Mesothelial cell of epicardium (in vitro differentiated cells): ENCODE measurements around the gene KCNK6. TPM values are rescaled to one million over a fixed set of nuclear protein-coding genes. Genes with fewer than 3 reads are reported as not detected.

ENCODE experiments used
- DNase-seq, 2 experiments: peaks; one replicate each; pipeline ENCODE4 v3.0.0; 2021; ENCODE audit warnings: low spot score in 2 of 2; ENCODE audit not compliant: unreplicated experiment in 2 of 2
- H3K27ac Mint-ChIP-seq: 2 replicates; pipeline ENCODE4 v1.8.0; 2021; ENCODE audit warnings: mixed read lengths
- H3K27me3 Mint-ChIP-seq: 2 replicates; pipeline ENCODE4 v1.8.0; 2021; ENCODE audit warnings: low read depth, mixed read lengths
- H3K36me3 Mint-ChIP-seq: 2 replicates; pipeline ENCODE4 v1.8.0; 2021; ENCODE audit warnings: mixed read lengths
- H3K4me1 Mint-ChIP-seq: 2 replicates; pipeline ENCODE4 v1.8.0; 2021; ENCODE audit warnings: mixed read lengths
- H3K4me3 Mint-ChIP-seq: 2 replicates; pipeline ENCODE4 v1.8.0; 2021; ENCODE audit warnings: mild to moderate bottlenecking, moderate library complexity, mixed read lengths
- H3K9me3 Mint-ChIP-seq: 2 replicates; pipeline ENCODE4 v1.8.0; 2021; ENCODE audit warnings: mixed read lengths
- CTCF ChIP-seq: fragments of 200-600 bp; sonication (generic); IDR thresholded peaks from one replicate; pipeline ENCODE4 v1.5.0; 2021; ENCODE audit warnings: antibody characterized with exemption; ENCODE audit not compliant: unreplicated experiment
- total RNA-seq: library from RNA; stranded (reverse); gene quantifications from 3 replicates; pipeline ENCODE4 v1.2.1, GENCODE V29; 2021

The KCNK6 gene
- total RNA-seq, 1 donor from 2014 or later: 2.9 TPM

- Mint-ChIP-seq H3K27ac (no peak within 1 kb of the TSS), H3K27me3 (no peaks in the 10 kb centered on the region), H3K9me3 (no peaks in the 10 kb centered on the region), H3K4me1 (peaks cover 15% of the 10 kb centered on the region), H3K4me3 (peak within 1 kb of the TSS; percentile 41), H3K36me3 (peaks cover 3% of the 10 kb centered on the region)
- no peak for DNase-seq
- no peak for TF ChIP-seq CTCF
Measured at GRCh38 chr19:38303517-38304351, 15.9 kb upstream of the KCNK6 start, which contains the start of gene C19orf33. C19orf33 (plus strand) TSS chr19:38304251; CDS start chr19:38304262, 11 bp downstream.

- DNase-seq: no peak
Measured at GRCh38 chr19:38304352-38304865, 15.2 kb upstream of the KCNK6 start.

GRCh38 chr19:38304866-38305429, 14.7 kb upstream of the KCNK6 start:
- H3K9me3 Mint-ChIP-seq: no peaks in the 10 kb centered on the region
- H3K4me1 Mint-ChIP-seq: peaks cover 11% of the 10 kb centered on the region
- H3K36me3 Mint-ChIP-seq: peaks cover 3% of the 10 kb centered on the region
- peak overlapping the region; percentile 41 for H3K4me3 Mint-ChIP-seq
- no peak for TF ChIP-seq CTCF
- no peak for DNase-seq
- no peak overlapping the region for H3K27ac Mint-ChIP-seq
- no peaks in the 10 kb centered on the region for H3K27me3 Mint-ChIP-seq

More at GRCh38 chr19:38304352-38304865, 15.2 kb upstream of the KCNK6 start:
- H3K27ac Mint-ChIP-seq: no peak overlapping the region
- H3K4me3 Mint-ChIP-seq: peak overlapping the region; percentile 28
- TF ChIP-seq CTCF: no peak
- no peaks in the 10 kb centered on the region for H3K9me3 Mint-ChIP-seq
- peaks cover 3% of the 10 kb centered on the region for H3K36me3 Mint-ChIP-seq
- H3K4me1 Mint-ChIP-seq: peaks cover 11% of the 10 kb centered on the region
- no peaks in the 10 kb centered on the region for H3K27me3 Mint-ChIP-seq

- DNase-seq: no peak
Measured at GRCh38 chr19:38306236-38306635, 13.4 kb upstream of the KCNK6 start.

GRCh38 chr19:38307076-38307475, 12.6 kb upstream of the KCNK6 start:
- TF ChIP-seq CTCF: no peak
- DNase-seq: no peak
- Mint-ChIP-seq H3K4me1 (peaks cover 4% of the 10 kb centered on the region), H3K36me3 (peaks cover 3% of the 10 kb centered on the region), H3K27ac (no peak overlapping the region), H3K9me3 (no peaks in the 10 kb centered on the region), H3K27me3 (no peaks in the 10 kb centered on the region), H3K4me3 (no peak overlapping the region)

More at GRCh38 chr19:38306236-38306635, 13.4 kb upstream of the KCNK6 start:
- TF ChIP-seq CTCF: no peak
- H3K4me3 Mint-ChIP-seq: no peak overlapping the region
- peaks cover 4% of the 10 kb centered on the region for H3K4me1 Mint-ChIP-seq
- H3K27ac Mint-ChIP-seq: no peak overlapping the region
- no peaks in the 10 kb centered on the region for H3K9me3 Mint-ChIP-seq
- no peaks in the 10 kb centered on the region for H3K27me3 Mint-ChIP-seq
- H3K36me3 Mint-ChIP-seq: peaks cover 3% of the 10 kb centered on the region
